HepG2 (cell line): ENCODE results near the gene PRR14.

Experiments used
- ATF4 ChIP-seq, 2 experiments: fragments of 450-650 bp in 1 of 2; sonication (generic) in 1 of 2; formaldehyde crosslinking; IDR thresholded peaks; 2 replicates each; pipeline versions ENCODE4 v1.5.0 to v1.8.0; 2020 to 2022; ENCODE audit warnings: mild to moderate bottlenecking in 1 of 2, missing genetic modification reagents in 1 of 2
- GTF2F1 ChIP-seq: fragments of 150-350 bp; IDR thresholded peaks from 2 replicates; pipeline ENCODE4 v1.6.1; 2014; ENCODE audit warnings: low read length
- IKZF1 ChIP-seq: fragments of 450-650 bp; IDR thresholded peaks from 2 replicates; pipeline ENCODE4 v1.7.1; 2016
- NFIC ChIP-seq: IDR thresholded peaks from 2 replicates; pipeline ENCODE4 v1.6.1; 2012; ENCODE audit warnings: mild to moderate bottlenecking, low read length, inconsistent platforms
- SMARCC2 ChIP-seq: fragments of 450-650 bp; IDR thresholded peaks from 2 replicates; pipeline ENCODE4 v1.6.1; 2017; ENCODE audit warnings: antibody characterized with exemption, mild to moderate bottlenecking
- ZFP37 ChIP-seq: sonication (generic); formaldehyde crosslinking; IDR thresholded peaks from 2 replicates; pipeline ENCODE4 v1.4.0; 2020; ENCODE audit warnings: missing genetic modification reagents, borderline replicate concordance
- ZNF891 ChIP-seq: sonication (generic); formaldehyde crosslinking; IDR thresholded peaks from 2 replicates; pipeline ENCODE4 v1.5.0; 2020; ENCODE audit warnings: mild to moderate bottlenecking, missing genetic modification reagents
- TF ChIP-seq, protein P1 (sequence below): sonication (generic); formaldehyde crosslinking; IDR thresholded peaks from 2 replicates; pipeline ENCODE4 v1.5.0; 2020; ENCODE audit warnings: mild to moderate bottlenecking, missing genetic modification reagents, moderate library complexity

DNA sequence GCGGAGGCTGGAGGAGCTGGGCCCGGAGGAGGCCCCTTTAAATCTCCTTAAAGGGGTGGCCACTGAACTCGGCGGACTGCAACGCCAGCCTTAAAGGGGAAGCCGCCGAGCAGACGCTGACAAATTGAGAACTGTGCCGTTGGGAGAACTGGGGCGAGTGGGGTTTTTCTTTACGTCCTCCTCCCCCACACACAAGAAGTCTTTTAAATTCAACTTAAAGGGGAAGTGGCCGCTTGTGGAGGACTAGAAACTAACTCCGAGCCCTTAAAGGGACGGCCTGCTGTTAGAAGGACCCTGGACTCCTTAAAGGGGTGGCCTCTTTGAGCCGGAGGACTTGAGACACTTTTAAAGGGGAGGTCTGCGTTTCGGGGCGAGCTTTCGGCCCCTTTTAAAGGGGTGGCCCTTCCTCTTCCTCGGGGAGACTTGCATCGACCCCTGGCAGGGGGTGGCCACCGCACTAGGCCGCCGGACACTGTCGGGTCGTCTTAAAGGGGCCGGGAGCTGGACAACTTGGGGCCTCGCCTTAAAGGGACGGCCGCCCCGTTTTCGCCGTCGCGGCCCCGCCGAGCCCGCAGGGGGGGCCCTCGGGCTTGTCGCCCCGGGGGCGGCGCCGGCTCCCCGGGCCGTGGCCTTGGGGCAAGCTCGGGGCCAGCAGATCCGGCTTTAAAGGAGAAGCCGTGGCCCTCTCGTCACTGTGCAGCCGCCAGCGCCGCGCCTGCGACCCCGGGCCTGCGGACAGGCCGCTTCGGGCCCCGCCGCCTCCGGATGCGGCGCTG, 8.2 kb downstream of the PRR14 start:
- TF ChIP-seq ZNF891: peak; percentile 28; the same call in 1 of the 2 replicates
- TF ChIP-seq ZFP37 (CRISPR knock-in tag): 0 out of 2 replicates have a peak, but pooled peaks have one; percentile 21
- no peak for TF ChIP-seq IKZF1
- TF ChIP-seq ATF4 (CRISPR knock-in tag; IDR thresholded peaks at IDR 0.05): no peak
- TF ChIP-seq SMARCC2: no peak
- TF ChIP-seq, protein P1, sequence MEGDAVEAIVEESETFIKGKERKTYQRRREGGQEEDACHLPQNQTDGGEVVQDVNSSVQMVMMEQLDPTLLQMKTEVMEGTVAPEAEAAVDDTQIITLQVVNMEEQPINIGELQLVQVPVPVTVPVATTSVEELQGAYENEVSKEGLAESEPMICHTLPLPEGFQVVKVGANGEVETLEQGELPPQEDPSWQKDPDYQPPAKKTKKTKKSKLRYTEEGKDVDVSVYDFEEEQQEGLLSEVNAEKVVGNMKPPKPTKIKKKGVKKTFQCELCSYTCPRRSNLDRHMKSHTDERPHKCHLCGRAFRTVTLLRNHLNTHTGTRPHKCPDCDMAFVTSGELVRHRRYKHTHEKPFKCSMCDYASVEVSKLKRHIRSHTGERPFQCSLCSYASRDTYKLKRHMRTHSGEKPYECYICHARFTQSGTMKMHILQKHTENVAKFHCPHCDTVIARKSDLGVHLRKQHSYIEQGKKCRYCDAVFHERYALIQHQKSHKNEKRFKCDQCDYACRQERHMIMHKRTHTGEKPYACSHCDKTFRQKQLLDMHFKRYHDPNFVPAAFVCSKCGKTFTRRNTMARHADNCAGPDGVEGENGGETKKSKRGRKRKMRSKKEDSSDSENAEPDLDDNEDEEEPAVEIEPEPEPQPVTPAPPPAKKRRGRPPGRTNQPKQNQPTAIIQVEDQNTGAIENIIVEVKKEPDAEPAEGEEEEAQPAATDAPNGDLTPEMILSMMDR: peak; percentile 33; the same call in 1 of the 2 replicates
- no peak for TF ChIP-seq GTF2F1
- no peak for TF ChIP-seq NFIC
